ENCODE data around the gene TCEA3.

TCEA3 gene

GRCh38 chr1:23451441-23451840 lies 26.9 kb upstream of the TCEA3 start:
- no peak overlapping the region for H3K27ac ChIP-seq (replicated peaks)
- TF ChIP-seq POLR2AphosphoS5 (IDR thresholded peaks at IDR 0.05; ENCODE audit: low read depth), result no peak
- TF ChIP-seq SPI1 (IDR thresholded peaks at IDR 0.05; ENCODE audit: borderline replicate concordance, low read depth), result no peak
- TF ChIP-seq GABPA (IDR thresholded peaks at IDR 0.05; ENCODE audit: low read depth), result no peak
- no peak for TF ChIP-seq REST (IDR thresholded peaks at IDR 0.05; ENCODE audit: insufficient replicate concordance, low read depth)
- TF ChIP-seq CTCF (IDR thresholded peaks at IDR 0.05; ENCODE audit: insufficient read depth, low read length), result no peak
- H3K4me3 ChIP-seq (replicated peaks; ENCODE audit: insufficient read depth, low read length), result no peak overlapping the region
- no peak for DNase-seq (ENCODE audit: low read depth in 1 of 2, low spot score in 1 of 2)
- peaks cover 9% of the 10 kb centered on the region for H3K27me3 ChIP-seq (ENCODE audit: insufficient read depth, poor library complexity, severe bottlenecking)

GRCh38 chr1:23450894-23451293 lies 26.3 kb upstream of the TCEA3 start:
- H3K27ac ChIP-seq (replicated peaks), result no peak overlapping the region
- H3K4me3 ChIP-seq (replicated peaks; ENCODE audit: insufficient read depth, low read length), result no peak overlapping the region
- TF ChIP-seq SPI1 (IDR thresholded peaks at IDR 0.05; ENCODE audit: borderline replicate concordance, low read depth), result no peak
- TF ChIP-seq POLR2AphosphoS5 (IDR thresholded peaks at IDR 0.05; ENCODE audit: low read depth), result no peak
- no peak for TF ChIP-seq REST (IDR thresholded peaks at IDR 0.05; ENCODE audit: insufficient replicate concordance, low read depth)
- no peak for TF ChIP-seq CTCF (IDR thresholded peaks at IDR 0.05; ENCODE audit: insufficient read depth, low read length)
- no peak for TF ChIP-seq GABPA (IDR thresholded peaks at IDR 0.05; ENCODE audit: low read depth)
- DNase-seq (ENCODE audit: low read depth in 1 of 2, low spot score in 1 of 2), result no peak
- H3K27me3 ChIP-seq (ENCODE audit: insufficient read depth, poor library complexity, severe bottlenecking), result peaks cover 7% of the 10 kb centered on the region

- no peak overlapping the region for H3K27ac ChIP-seq (replicated peaks)
- peaks cover 7% of the 10 kb centered on the region for H3K27me3 ChIP-seq (ENCODE audit: insufficient read depth, poor library complexity, severe bottlenecking)
- no peak overlapping the region for H3K4me3 ChIP-seq (replicated peaks; ENCODE audit: insufficient read depth, low read length)
- no peak for DNase-seq (ENCODE audit: low read depth in 1 of 2, low spot score in 1 of 2)
- no peak for TF ChIP-seq GABPA (IDR thresholded peaks at IDR 0.05; ENCODE audit: low read depth)
- no peak for TF ChIP-seq SPI1 (IDR thresholded peaks at IDR 0.05; ENCODE audit: borderline replicate concordance, low read depth)
- TF ChIP-seq POLR2AphosphoS5 (IDR thresholded peaks at IDR 0.05; ENCODE audit: low read depth), result no peak
- no peak for TF ChIP-seq CTCF (IDR thresholded peaks at IDR 0.05; ENCODE audit: insufficient read depth, low read length)
- TF ChIP-seq REST (IDR thresholded peaks at IDR 0.05; ENCODE audit: insufficient replicate concordance, low read depth), result no peak
These were observed 25.4 kb upstream of the TCEA3 start for GRCh38 chr1:23449958-23450357.

Data from HL-60 (cell line).